K562 (cell line): ENCODE measurements around the gene HAGHL. TPM values are rescaled to one million over a fixed set of nuclear protein-coding genes. Genes with fewer than 3 reads are reported as not detected.

ENCODE experiments used
- EP300 ChIP-seq: IDR thresholded peaks from 2 replicates; pipeline ENCODE4 v1.6.1; 2012; ENCODE audit warnings: low read length, improper control_type of control experiment
- FOXK2 ChIP-seq, 2 experiments: fragments of 450-650 bp; IDR thresholded peaks in 1 of 2; conservative IDR thresholded peaks in 1 of 2; 2 replicates each; pipeline ENCODE4 v1.6.1; 2016; ENCODE audit warnings: low read depth in 2 of 2, mild to moderate bottlenecking in 1 of 2
- GABPB2 ChIP-seq: fragments of 250-450 bp; sonication (Bioruptor Pico); conservative IDR thresholded peaks from 2 replicates; pipeline ENCODE4 v1.5.1; 2021; ENCODE audit warnings: mild to moderate bottlenecking
- HNRNPH1 ChIP-seq: fragments of 200-400 bp; formaldehyde crosslinking; optimal IDR thresholded peaks from 2 replicates; pipeline ENCODE3; 2017; ENCODE audit warnings: low read depth, mild to moderate bottlenecking, low read length, moderate library complexity
- HNRNPK ChIP-seq: fragments of 200-400 bp; formaldehyde crosslinking; IDR thresholded peaks from one replicate; pipeline ENCODE4 v1.6.1; 2018; ENCODE audit warnings: mild to moderate bottlenecking, low read depth, low read length; ENCODE audit not compliant: poor library complexity, severe bottlenecking
- MIER1 ChIP-seq: fragments of 450-650 bp; IDR thresholded peaks from 2 replicates; pipeline ENCODE4 v1.6.1; 2016; ENCODE audit warnings: antibody characterized with exemption, mild to moderate bottlenecking, low read depth
- MYC ChIP-seq, 2 experiments: fragments of 250-450 bp in 1 of 2; sonication (Bioruptor Pico) in 1 of 2; IDR thresholded peaks; 2 replicates each; pipeline versions ENCODE4 v1.5.1 to v1.6.1; 2012 to 2021; ENCODE audit warnings: low read depth in 2 of 2, borderline replicate concordance in 1 of 2, improper control_type of control experiment in 1 of 2, low read length in 1 of 2, mild to moderate bottlenecking in 1 of 2, moderate library complexity in 1 of 2
- OTX1 ChIP-seq: fragments of 450-650 bp; formaldehyde crosslinking; IDR thresholded peaks from 2 replicates; pipeline ENCODE4 v1.4.0; 2022; ENCODE audit warnings: mild to moderate bottlenecking
- TSHZ1 ChIP-seq: fragments of 250-450 bp; sonication (Bioruptor Pico); IDR thresholded peaks from 2 replicates; pipeline ENCODE4 v1.4.0; 2020; ENCODE audit warnings: mild to moderate bottlenecking, moderate library complexity
- ZNF121 ChIP-seq: sonication (generic); formaldehyde crosslinking; conservative IDR thresholded peaks from 2 replicates; pipeline ENCODE4 v1.8.0; 2022; ENCODE audit warnings: missing genetic modification reagents
- ZNF431 ChIP-seq: sonication (generic); formaldehyde crosslinking; IDR thresholded peaks from 2 replicates; pipeline ENCODE4 v1.8.0; 2022; ENCODE audit warnings: mild to moderate bottlenecking, missing genetic modification reagents
- ZNF436 ChIP-seq: fragments of 250-450, 450-650 bp; sonication (Bioruptor Pico); formaldehyde crosslinking; IDR thresholded peaks from 2 replicates; pipeline ENCODE4 v1.7.0; 2020; ENCODE audit warnings: mild to moderate bottlenecking
- ZNF586 ChIP-seq: fragments of 450-650 bp; formaldehyde crosslinking; conservative IDR thresholded peaks from 2 replicates; pipeline ENCODE4 v1.4.0; 2020; ENCODE audit warnings: mild to moderate bottlenecking, moderate library complexity
- ZNF75A ChIP-seq: fragments of 450-650 bp; formaldehyde crosslinking; IDR thresholded peaks from 2 replicates; pipeline ENCODE4 v1.4.0; 2020; ENCODE audit warnings: mild to moderate bottlenecking
- polyA plus RNA-seq, 8 experiments: library from polyadenylated mRNA; depleted of rRNA in 4 of 8; stranded (reverse) in 5 of 8; unstranded in 3 of 8; fragments of >200 nt; fragmentation: Nextera tagmentation in 2 of 8; fragmentation: Illumina TruSeq in 1 of 8; extraction: Ambion mirVana in 2 of 8; extraction: Trizol in 1 of 8; gene quantifications; 2 replicates each; pipeline versions ENCODE4 v1.2.1 to v1.2.3, GENCODE V29; 2011 to 2014; ENCODE audit warnings: inconsistent platforms in 1 of 8, missing spikeins in 1 of 8
- total RNA-seq, 7 experiments: library from RNA; depleted of rRNA in 6 of 7; stranded (reverse); fragments of >200 nt in 6 of 7; fragmentation: Illumina TruSeq in 2 of 7; extraction: Trizol in 2 of 7; gene quantifications; 2 replicates each; pipeline versions ENCODE4 v1.2.1 to v1.2.3, GENCODE V29; 2011 to 2021; ENCODE audit warnings: low replicate concordance in 1 of 7
- TF ChIP-seq, protein P1 (sequence below), 2 experiments: fragments of 450-650 bp; conservative IDR thresholded peaks; 2 replicates each; pipeline ENCODE4 v1.6.1; 2017; ENCODE audit warnings: mild to moderate bottlenecking in 2 of 2, moderate library complexity in 2 of 2
- TF ChIP-seq, protein P2 (sequence below): fragments of 250-450 bp; sonication (Bioruptor Pico); IDR thresholded peaks from 2 replicates; pipeline ENCODE4 v1.9.0; 2021; ENCODE audit warnings: mild to moderate bottlenecking
- TF ChIP-seq, protein P3 (sequence below): fragments of 450-650 bp; IDR thresholded peaks from 2 replicates; pipeline ENCODE4 v1.6.1; 2017; ENCODE audit warnings: mild to moderate bottlenecking, moderate library complexity
- TF ChIP-seq, protein P4 (sequence below): fragments of 250-450 bp; sonication (Bioruptor Pico); IDR thresholded peaks from 2 replicates; pipeline ENCODE4 v1.8.0; 2021; ENCODE audit warnings: mild to moderate bottlenecking, moderate library complexity

Gene HAGHL
- total and polyA plus RNA-seq, 9 of the 15 experiments (the other 6 are each of a cell fraction or from before 2014, with no cell fraction given): 0.31 to 83.4 (median 20.7) TPM

DNA sequence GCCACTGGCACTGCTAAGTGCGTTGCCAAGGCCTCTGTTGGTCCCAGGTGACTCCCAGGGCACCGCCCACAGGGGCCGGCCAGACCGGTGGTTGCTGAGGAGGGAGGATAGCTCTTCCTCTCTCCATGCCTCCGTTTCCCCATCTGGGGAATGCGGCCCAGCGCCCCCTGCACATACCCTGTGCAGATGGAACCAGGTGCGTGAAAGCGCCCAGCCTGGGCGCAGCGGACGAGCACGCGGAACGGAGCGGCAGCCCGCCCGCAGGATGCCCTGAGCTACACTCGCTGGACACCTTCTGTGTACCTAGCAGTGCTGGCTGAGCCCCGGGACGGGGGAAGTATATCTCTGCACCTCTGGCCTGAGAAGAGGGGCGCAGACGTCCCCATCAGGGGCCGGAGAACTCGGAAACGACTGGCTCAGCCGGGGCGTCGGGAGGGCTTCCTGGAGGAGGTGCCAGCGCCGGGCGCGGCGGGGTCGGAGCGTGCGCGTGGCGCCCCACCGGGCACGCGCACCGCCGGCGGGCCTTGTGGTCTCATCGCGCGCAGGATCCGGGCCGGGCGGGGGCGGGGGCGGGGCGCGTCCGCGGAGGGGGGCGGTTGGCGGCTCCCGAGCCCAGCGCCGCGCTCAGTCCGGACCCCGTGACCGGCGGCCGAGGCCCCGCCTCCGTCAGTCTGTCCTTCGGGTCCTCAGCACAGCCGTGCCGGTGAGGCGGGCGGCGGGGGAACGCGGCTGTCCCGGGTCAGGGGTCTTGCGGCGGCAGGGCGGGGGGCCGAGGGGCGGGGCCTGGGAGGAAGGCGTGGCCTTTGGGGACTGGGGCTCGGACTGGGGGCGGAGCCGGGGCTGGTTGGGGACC, at the start of gene HAGHL, which contains the start of gene CCDC78 (continued):
- TF ChIP-seq FOXK2 (conservative IDR thresholded peaks at IDR 0.05 in 1 of 2, IDR thresholded peaks at IDR 0.05 in 1 of 2; ENCODE audit: low read depth in 2 of 2): no peak
- TF ChIP-seq MIER1: no peak
- no peak for TF ChIP-seq HNRNPK
- TF ChIP-seq TSHZ1 (CRISPR knock-in tag): no peak
- no peak for TF ChIP-seq OTX1
- TF ChIP-seq, protein P1, sequence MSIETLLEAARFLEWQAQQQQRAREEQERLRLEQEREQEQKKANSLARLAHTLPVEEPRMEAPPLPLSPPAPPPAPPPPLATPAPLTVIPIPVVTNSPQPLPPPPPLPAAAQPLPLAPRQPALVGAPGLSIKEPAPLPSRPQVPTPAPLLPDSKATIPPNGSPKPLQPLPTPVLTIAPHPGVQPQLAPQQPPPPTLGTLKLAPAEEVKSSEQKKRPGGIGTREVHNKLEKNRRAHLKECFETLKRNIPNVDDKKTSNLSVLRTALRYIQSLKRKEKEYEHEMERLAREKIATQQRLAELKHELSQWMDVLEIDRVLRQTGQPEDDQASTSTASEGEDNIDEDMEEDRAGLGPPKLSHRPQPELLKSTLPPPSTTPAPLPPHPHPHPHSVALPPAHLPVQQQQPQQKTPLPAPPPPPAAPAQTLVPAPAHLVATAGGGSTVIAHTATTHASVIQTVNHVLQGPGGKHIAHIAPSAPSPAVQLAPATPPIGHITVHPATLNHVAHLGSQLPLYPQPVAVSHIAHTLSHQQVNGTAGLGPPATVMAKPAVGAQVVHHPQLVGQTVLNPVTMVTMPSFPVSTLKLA (conservative IDR thresholded peaks at IDR 0.05): no peak
- peak; percentile 58; the same call in 1 of the 2 replicates for TF ChIP-seq MYC (IDR thresholded peaks at IDR 0.05; ENCODE audit: low read depth, low read length)
- no peak for TF ChIP-seq MYC (CRISPR knock-in tag; IDR thresholded peaks at IDR 0.05; ENCODE audit: borderline replicate concordance, low read depth)
- TF ChIP-seq ZNF121 (CRISPR knock-in tag): no peak; the same call in 1 of the 2 replicates
- no peak for TF ChIP-seq ZNF586
- TF ChIP-seq, protein P2, sequence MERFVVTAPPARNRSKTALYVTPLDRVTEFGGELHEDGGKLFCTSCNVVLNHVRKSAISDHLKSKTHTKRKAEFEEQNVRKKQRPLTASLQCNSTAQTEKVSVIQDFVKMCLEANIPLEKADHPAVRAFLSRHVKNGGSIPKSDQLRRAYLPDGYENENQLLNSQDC (CRISPR knock-in tag): no peak
- TF ChIP-seq, protein P3, sequence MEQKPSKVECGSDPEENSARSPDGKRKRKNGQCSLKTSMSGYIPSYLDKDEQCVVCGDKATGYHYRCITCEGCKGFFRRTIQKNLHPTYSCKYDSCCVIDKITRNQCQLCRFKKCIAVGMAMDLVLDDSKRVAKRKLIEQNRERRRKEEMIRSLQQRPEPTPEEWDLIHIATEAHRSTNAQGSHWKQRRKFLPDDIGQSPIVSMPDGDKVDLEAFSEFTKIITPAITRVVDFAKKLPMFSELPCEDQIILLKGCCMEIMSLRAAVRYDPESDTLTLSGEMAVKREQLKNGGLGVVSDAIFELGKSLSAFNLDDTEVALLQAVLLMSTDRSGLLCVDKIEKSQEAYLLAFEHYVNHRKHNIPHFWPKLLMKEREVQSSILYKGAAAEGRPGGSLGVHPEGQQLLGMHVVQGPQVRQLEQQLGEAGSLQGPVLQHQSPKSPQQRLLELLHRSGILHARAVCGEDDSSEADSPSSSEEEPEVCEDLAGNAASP: no peak
- no peak for TF ChIP-seq EP300
- TF ChIP-seq, protein P4, sequence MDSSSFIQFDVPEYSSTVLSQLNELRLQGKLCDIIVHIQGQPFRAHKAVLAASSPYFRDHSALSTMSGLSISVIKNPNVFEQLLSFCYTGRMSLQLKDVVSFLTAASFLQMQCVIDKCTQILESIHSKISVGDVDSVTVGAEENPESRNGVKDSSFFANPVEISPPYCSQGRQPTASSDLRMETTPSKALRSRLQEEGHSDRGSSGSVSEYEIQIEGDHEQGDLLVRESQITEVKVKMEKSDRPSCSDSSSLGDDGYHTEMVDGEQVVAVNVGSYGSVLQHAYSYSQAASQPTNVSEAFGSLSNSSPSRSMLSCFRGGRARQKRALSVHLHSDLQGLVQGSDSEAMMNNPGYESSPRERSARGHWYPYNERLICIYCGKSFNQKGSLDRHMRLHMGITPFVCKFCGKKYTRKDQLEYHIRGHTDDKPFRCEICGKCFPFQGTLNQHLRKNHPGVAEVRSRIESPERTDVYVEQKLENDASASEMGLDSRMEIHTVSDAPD: no peak
- TF ChIP-seq HNRNPH1: no peak
- TF ChIP-seq ZNF431 (CRISPR knock-in tag): no peak
- peak; percentile 97 for TF ChIP-seq ZNF436 (CRISPR knock-in tag)
- TF ChIP-seq GABPB2: no peak
- no peak for TF ChIP-seq ZNF75A
